ENCODE data around the gene SRC. TPM values are rescaled to one million over a fixed set of nuclear protein-coding genes. Genes with fewer than 3 reads are reported as not detected.

The SRC gene
- total RNA-seq, 6 experiments from 2014 or later: 22.0 to 35.6 (median 24.6) TPM

GRCh38 chr20:37423545-37423944 is 77.6 kb downstream of the SRC start:
- H3K27ac Mint-ChIP-seq: no peak overlapping the region
- no peak for TF ChIP-seq CTCF (IDR thresholded peaks at IDR 0.05)
- DNase-seq: no peak
- H3K27me3 Mint-ChIP-seq (ENCODE audit: insufficient read depth): peaks cover 28% of the 10 kb centered on the region
- no peaks in the 10 kb centered on the region for H3K36me3 Mint-ChIP-seq (ENCODE audit: low read depth)
- H3K9me3 Mint-ChIP-seq: no peaks in the 10 kb centered on the region
- no peaks in the 10 kb centered on the region for H3K4me1 Mint-ChIP-seq (ENCODE audit: low read depth)
- H3K4me3 Mint-ChIP-seq: no peak overlapping the region

GRCh38 chr20:37424062-37424851 is 78.3 kb downstream of the SRC start:
- peaks cover 28% of the 10 kb centered on the region for H3K27me3 Mint-ChIP-seq (ENCODE audit: insufficient read depth)
- no peak for TF ChIP-seq CTCF (IDR thresholded peaks at IDR 0.05)
- no peak for DNase-seq
- no peaks in the 10 kb centered on the region for H3K4me1 Mint-ChIP-seq (ENCODE audit: low read depth)
- H3K4me3 Mint-ChIP-seq: no peak overlapping the region
- no peaks in the 10 kb centered on the region for H3K36me3 Mint-ChIP-seq (ENCODE audit: low read depth)
- H3K9me3 Mint-ChIP-seq: no peaks in the 10 kb centered on the region
- H3K27ac Mint-ChIP-seq: no peak overlapping the region

- DNase-seq: no peak
- Mint-ChIP-seq H3K27me3 (ENCODE audit: insufficient read depth) (peaks cover 28% of the 10 kb centered on the region), H3K36me3 (ENCODE audit: low read depth) (no peaks in the 10 kb centered on the region), H3K9me3 (no peaks in the 10 kb centered on the region), H3K27ac (no peak overlapping the region), H3K4me1 (ENCODE audit: low read depth) (no peaks in the 10 kb centered on the region), H3K4me3 (no peak overlapping the region)
- TF ChIP-seq CTCF (IDR thresholded peaks at IDR 0.05): no peak
Measured at GRCh38 chr20:37425103-37425625, 79.2 kb downstream of the SRC start.

- Mint-ChIP-seq H3K36me3 (ENCODE audit: low read depth) (no peaks in the 10 kb centered on the region), H3K4me1 (ENCODE audit: low read depth) (no peaks in the 10 kb centered on the region), H3K4me3 (no peak overlapping the region), H3K27ac (no peak overlapping the region), H3K27me3 (ENCODE audit: insufficient read depth) (peaks cover 28% of the 10 kb centered on the region), H3K9me3 (no peaks in the 10 kb centered on the region)
- TF ChIP-seq CTCF (IDR thresholded peaks at IDR 0.05): no peak
- DNase-seq: no peak
Measured at GRCh38 chr20:37426106-37426505, 80.2 kb downstream of the SRC start.

- H3K27ac Mint-ChIP-seq: no peak overlapping the region
- no peaks in the 10 kb centered on the region for H3K4me1 Mint-ChIP-seq (ENCODE audit: low read depth)
Measured at GRCh38 chr20:37426978-37427377, 81.0 kb downstream of the SRC start.

More at GRCh38 chr20:37426978-37427377, 81.0 kb downstream of the SRC start:
- no peak for TF ChIP-seq CTCF (IDR thresholded peaks at IDR 0.05)
- peaks cover 21% of the 10 kb centered on the region for H3K27me3 Mint-ChIP-seq (ENCODE audit: insufficient read depth)
- no peaks in the 10 kb centered on the region for H3K36me3 Mint-ChIP-seq (ENCODE audit: low read depth)
- no peaks in the 10 kb centered on the region for H3K9me3 Mint-ChIP-seq
- H3K4me3 Mint-ChIP-seq: no peak overlapping the region
- DNase-seq: no peak
